ACC112 (cell line): ENCODE results near the gene LUC7L.
"Not testable (repeated sequence)": the region's sequence is repeated elsewhere in the genome, so short reads cannot be mapped to it uniquely, and the experiment has no call there.

Source experiments
- H2AFZ ChIP-seq: fragments of 200-600 bp; sonication (generic); one replicate; pipeline ENCODE4 v1.6.0; 2017; ENCODE audit warnings: antibody characterized with exemption, low read length; ENCODE audit not compliant: unreplicated experiment
- H3K27ac ChIP-seq: fragments of 200-600 bp; sonication (generic); 2 replicates; pipeline ENCODE4 v1.5.1; 2014; ENCODE audit warnings: low read depth, mild to moderate bottlenecking, antibody characterized with exemption, low read length, moderate library complexity
- H3K27me3 ChIP-seq: fragments of 200-600 bp; sonication (generic); 2 replicates; pipeline ENCODE4 v1.6.1; 2014; ENCODE audit warnings: mild to moderate bottlenecking, antibody characterized with exemption, low read length, moderate library complexity, mixed read lengths; ENCODE audit not compliant: insufficient read depth
- H3K36me3 ChIP-seq: fragments of 200-600 bp; sonication (generic); 2 replicates; pipeline ENCODE4 v1.6.1; 2016; ENCODE audit warnings: mild to moderate bottlenecking, antibody characterized with exemption, low read length, moderate library complexity, mixed read lengths; ENCODE audit not compliant: insufficient read depth
- H3K4me1 ChIP-seq: fragments of 200-600 bp; sonication (generic); one replicate; pipeline ENCODE4 v1.6.1; 2016; ENCODE audit warnings: low read length, mixed read lengths; ENCODE audit not compliant: insufficient read depth, unreplicated experiment, control insufficient read depth
- H3K4me3 ChIP-seq: fragments of 200-600 bp; sonication (generic); 2 replicates; pipeline ENCODE4 v1.5.1; 2014; ENCODE audit warnings: mild to moderate bottlenecking, low read depth, low read length
- H3K79me2 ChIP-seq: fragments of 200-600 bp; sonication (generic); one replicate; pipeline ENCODE4 v1.6.0; 2016; ENCODE audit warnings: low read length; ENCODE audit not compliant: control insufficient read depth, unreplicated experiment, insufficient read depth

LUC7L gene

DNA sequence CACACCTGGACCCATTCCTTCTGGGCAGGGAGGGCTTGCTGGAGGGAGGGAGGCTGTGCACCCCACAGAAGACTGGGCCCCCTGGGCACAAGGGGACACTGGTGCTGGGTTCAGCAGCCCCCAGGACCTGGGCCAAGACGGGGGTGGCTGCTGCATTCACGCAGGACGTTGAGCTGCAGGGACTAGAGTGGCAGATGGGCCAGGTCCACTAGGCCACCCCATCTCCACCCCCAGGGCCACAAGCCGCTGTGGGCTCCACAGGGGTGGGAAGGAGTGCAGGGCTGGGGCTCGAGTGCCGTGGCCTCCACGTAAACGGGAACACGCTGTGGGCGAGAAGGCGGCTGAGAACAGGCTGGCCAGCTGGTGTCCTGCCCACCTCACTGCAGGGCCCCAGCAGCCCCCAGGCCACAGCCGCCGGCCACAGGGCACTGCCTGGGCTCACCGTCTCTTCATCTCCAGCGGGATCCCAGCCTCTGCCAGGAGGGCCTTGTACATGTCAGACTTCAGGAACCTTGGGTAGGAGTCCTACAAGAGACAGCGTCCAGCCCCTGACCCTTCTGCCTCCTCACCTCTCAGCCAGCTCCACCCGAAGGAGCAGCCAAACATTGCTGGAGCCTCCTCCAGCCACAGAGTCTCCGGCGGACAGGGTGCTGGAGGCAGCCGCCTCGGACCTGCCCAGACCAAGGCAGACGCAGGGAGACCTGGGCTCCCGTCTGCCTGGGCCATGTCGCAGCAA is 40.0 kb upstream of the LUC7L start:
- H3K36me3 ChIP-seq: no peaks in the 10 kb centered on the region
- H2AFZ ChIP-seq: no peak overlapping the region
- H3K27me3 ChIP-seq: no peaks in the 10 kb centered on the region
- no peak overlapping the region for H3K27ac ChIP-seq
- H3K79me2 ChIP-seq: no peaks in the 10 kb centered on the region
- H3K4me3 ChIP-seq: no peak overlapping the region
- no peaks in the 10 kb centered on the region for H3K4me1 ChIP-seq

DNA sequence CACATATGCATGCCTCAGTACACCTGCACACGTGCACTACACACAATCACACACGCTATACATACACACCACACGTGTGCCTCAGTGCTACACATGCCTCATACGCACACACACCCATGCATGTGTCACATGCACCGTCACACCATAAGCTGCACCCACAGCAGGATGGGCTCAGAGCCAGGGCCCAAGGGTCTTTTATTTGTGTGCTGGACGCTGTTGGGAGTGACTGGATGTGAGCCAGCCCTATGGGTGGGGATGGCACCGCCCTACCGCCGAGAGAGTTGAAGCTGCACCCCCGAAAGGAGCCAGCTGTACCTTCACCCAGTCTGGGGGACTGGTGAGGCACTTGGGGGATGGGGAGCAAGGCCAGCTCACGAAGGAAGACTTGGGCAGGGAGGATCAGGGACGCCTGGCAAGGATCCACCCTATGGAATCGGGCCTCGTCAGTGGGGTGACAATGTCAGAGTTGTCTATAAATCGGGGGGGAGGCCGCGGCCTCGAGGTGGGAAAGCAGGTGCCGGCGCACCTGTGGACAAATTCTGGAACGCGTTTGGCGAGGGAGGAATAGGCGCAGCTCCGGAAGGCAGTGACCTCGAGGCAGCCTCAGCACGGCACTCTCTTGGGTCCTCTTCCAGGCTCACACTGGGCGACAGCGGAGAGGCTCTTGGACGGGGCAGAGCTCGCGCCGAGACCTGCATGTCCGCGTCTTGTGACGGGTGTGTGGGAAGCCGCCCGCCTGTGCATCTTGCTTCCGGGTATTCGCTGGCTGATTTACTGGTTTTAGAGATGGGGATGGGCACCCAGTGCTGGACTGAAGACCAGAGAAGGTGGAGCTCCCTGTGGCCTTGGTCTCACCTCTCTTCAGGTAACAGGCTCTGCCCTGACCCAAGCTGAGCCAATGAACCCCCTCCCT is 39.1 kb upstream of the LUC7L start:
- no peak overlapping the region for H2AFZ ChIP-seq
- H3K27ac ChIP-seq: no peak overlapping the region
- no peaks in the 10 kb centered on the region for H3K36me3 ChIP-seq
- no peak overlapping the region for H3K4me3 ChIP-seq
- no peaks in the 10 kb centered on the region for H3K79me2 ChIP-seq
- H3K4me1 ChIP-seq: no peaks in the 10 kb centered on the region
- H3K27me3 ChIP-seq: no peaks in the 10 kb centered on the region

DNA sequence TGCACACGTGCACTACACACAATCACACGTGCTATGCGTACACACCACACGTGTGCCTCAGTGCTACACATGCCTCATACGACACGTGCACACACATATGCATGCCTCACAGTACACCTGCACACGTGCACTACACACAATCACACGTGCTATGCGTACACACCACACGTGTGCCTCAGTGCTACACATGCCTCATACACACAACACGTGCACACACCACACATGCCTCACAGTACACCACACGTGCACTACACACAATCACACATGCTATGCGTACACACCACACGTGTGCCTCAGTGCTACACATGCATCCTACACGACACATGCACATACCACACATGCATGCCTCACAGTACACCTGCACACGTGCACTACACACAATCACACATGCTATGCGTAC is 38.3 kb upstream of the LUC7L start:
- H3K36me3 ChIP-seq, H3K4me1 ChIP-seq, H3K27me3 ChIP-seq, H3K4me3 ChIP-seq, H2AFZ ChIP-seq, H3K79me2 ChIP-seq, H3K27ac ChIP-seq: not testable (repeated sequence)

DNA sequence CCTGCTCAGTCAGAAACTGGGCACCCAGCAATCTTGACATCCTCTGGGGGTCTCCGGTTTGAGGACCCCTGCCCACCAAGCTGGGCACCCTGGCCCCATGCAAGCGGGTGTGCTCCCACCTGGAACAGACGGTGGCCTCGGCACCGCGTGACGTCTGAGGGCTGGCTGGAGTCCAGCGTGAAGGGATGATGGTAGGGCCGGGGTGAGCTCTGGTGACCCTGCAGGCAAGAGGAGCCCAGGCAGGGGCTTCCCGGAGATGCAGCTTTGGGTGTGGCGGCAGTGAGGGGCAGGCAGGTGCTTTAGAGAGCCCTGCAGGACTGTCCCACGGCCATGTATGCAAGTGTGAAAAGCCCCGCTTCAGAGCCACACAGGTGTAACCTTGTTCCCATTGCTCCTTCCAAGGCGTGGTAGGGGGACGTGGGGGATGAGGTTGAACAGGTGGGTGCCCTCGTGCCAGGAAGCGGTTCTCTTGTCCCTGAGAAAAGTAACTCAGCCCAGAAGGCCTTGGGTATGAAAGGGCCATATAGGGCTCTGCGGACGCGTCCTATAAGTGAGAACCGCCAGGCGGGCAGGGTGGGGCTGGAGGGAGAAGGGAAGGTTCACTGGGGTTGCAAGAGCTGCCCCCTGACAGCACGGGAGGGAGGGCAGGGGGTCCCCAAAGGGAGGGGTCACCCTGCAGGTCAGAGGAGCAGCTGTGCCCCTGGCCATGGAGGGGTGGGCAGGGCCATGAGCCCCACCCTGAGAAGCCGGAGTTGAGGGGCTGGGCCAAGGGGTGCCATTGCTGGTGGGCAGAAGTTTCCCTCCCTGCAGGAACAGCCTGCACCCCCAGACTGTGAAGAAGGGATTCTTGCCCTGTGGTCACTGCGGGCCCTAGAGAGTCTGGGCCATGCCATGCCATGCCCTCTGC is 37.3 kb upstream of the LUC7L start:
- Histone ChIP-seq H3K27me3 (no peaks in the 10 kb centered on the region), H3K4me1 (no peaks in the 10 kb centered on the region), H3K4me3 (no peak overlapping the region), H3K79me2 (no peaks in the 10 kb centered on the region), H3K36me3 (no peaks in the 10 kb centered on the region), H2AFZ (no peak overlapping the region), H3K27ac (no peak overlapping the region)

DNA sequence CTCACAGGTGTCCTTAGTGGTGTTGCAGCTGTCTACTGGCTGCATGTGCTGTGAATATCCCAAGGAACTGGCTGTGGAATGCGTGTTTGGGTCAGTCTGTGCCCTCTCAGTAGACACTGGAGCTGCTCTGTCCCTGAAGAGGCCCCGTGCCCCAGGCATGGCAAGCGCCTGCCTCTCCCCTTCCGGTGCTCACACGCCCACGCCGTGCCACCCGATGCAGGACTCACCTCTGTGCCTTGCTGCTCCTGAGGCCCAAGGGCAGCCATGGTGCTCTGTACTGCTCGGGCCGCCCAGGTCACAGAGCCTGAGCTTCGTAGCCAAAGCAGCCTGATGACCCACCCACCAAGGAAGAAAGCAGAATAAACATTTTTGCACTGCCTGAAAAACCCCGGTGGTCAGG is 36.5 kb upstream of the LUC7L start:
- H3K4me1 ChIP-seq: no peaks in the 10 kb centered on the region
- H3K27me3 ChIP-seq: no peaks in the 10 kb centered on the region
- no peak overlapping the region for H3K27ac ChIP-seq
- H2AFZ ChIP-seq: no peak overlapping the region
- H3K79me2 ChIP-seq: no peaks in the 10 kb centered on the region
- no peak overlapping the region for H3K4me3 ChIP-seq
- no peaks in the 10 kb centered on the region for H3K36me3 ChIP-seq

DNA sequence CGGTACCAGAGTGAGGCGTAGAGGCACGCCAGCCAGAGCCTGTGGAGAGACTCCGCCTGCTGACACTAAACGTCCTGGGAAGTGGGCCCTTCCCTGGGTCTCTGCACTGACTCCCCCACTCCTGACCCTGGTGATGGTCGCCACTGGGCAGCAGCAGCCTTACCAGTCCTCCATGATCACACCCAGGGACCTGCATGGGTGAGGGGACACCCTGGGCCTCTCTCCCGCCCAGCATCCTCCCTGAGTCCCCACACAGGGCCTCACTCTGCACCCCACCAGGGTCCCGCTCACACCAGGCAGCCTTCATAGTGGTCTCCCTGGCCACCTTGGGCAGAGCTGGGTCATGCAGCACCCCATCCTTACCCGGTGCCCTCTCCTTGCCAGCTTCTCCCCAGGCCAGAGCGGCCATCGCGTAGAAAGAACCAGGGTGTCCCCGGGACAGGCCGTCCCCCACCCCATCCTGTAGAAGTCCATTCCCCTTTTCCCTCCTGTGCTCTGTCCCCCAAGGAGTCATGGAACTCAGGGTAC is 35.8 kb upstream of the LUC7L start:
- no peak overlapping the region for H2AFZ ChIP-seq
- no peaks in the 10 kb centered on the region for H3K36me3 ChIP-seq
- H3K4me1 ChIP-seq: no peaks in the 10 kb centered on the region
- no peak overlapping the region for H3K27ac ChIP-seq
- H3K79me2 ChIP-seq: no peaks in the 10 kb centered on the region
- H3K4me3 ChIP-seq: no peak overlapping the region
- H3K27me3 ChIP-seq: no peaks in the 10 kb centered on the region

DNA sequence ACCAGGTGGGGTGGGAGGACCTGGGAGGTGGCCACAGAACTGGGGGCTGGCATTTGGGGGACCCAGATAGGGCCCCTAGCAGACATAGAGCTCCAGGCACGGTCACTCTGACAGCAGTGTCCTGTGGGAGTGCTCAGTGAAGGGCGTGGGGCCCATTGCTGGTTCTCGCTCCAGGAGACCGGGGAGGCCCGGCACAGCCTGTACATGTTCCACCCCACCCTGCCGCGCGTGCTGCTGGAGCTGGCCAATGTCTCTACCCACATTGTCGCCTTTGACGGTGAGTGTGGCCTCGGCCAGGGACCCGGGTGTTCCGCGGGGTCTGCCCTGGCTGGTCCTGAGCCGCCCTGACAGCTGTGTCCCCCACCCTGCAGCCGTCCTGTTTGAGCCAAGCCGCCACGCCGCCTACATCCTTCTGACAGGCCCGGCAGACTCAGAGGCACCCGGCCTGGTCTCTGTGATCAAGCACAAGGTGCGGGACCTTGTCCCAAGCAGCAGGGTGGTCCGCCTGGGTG is 35.2 kb upstream of the LUC7L start:
- no peaks in the 10 kb centered on the region for H3K79me2 ChIP-seq
- no peaks in the 10 kb centered on the region for H3K4me1 ChIP-seq
- no peak overlapping the region for H3K4me3 ChIP-seq
- no peaks in the 10 kb centered on the region for H3K36me3 ChIP-seq
- no peak overlapping the region for H3K27ac ChIP-seq
- H3K27me3 ChIP-seq: no peaks in the 10 kb centered on the region
- no peak overlapping the region for H2AFZ ChIP-seq

DNA sequence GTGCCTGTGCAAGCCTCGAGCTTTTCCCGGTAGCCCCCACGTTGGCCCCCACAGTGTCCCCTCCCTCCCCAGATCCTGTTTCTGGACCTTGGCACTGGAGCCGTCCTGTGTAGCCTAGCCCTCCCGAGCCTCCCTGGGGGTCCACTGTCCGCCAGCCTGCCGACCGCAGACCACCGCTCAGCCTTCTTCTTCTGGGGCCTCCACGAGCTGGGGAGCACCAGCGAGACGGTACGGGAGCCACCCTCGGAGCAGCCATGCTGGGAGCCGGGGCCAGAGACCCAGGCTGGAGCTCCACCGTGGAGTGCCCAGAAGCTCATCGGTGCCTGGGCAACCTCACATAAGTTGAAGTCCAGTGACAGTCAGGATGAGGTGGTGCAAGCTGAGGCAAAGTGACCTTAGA is 34.7 kb upstream of the LUC7L start:
- Histone ChIP-seq H3K36me3 (no peaks in the 10 kb centered on the region), H3K4me1 (no peaks in the 10 kb centered on the region), H3K4me3 (no peak overlapping the region), H2AFZ (no peak overlapping the region), H3K27me3 (no peaks in the 10 kb centered on the region), H3K27ac (no peak overlapping the region), H3K79me2 (no peaks in the 10 kb centered on the region)

DNA sequence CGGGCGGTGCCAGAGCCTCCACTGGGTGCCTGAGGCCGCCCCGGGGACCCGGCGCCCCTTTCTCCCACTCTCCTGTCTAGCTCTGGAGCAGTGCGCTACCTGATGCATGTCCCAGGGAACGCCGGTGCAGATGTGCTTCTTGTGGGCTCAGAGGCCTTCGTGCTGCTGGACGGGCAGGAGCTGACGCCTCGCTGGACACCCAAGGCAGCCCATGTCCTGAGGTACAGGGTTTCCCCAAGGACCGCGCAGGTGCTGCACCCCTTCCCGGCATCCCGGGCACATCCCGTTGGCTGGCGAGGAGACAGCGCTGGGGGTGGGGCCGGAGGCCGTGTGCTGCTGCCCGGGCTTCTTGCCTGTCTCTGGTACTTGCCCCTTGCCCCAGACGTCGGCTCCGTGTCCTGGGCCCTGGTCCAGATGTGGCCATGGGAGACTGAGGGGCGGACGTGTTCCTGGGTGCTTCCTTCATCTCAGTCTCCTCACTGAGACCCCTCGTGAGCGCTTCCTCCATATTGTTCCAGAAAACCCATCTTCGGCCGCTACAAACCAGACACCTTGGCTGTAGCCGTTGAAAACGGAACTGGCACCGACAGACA is 34.0 kb upstream of the LUC7L start:
- Histone ChIP-seq H3K27me3 (no peaks in the 10 kb centered on the region), H2AFZ (no peak overlapping the region), H3K4me1 (no peaks in the 10 kb centered on the region), H3K36me3 (no peaks in the 10 kb centered on the region), H3K4me3 (no peak overlapping the region), H3K27ac (no peak overlapping the region), H3K79me2 (no peaks in the 10 kb centered on the region)
